HL-60 (cell line): ENCODE data around the gene TAF1C.

Source experiments
- CTCF ChIP-seq: IDR thresholded peaks from one replicate; pipeline ENCODE4 v1.5.1; 2011; ENCODE audit warnings: low read length, control low read depth, inconsistent platforms; ENCODE audit not compliant: insufficient read depth
- POLR2AphosphoS5 ChIP-seq: IDR thresholded peaks from 2 replicates; pipeline ENCODE4 v1.6.1; 2012; ENCODE audit warnings: low read depth
- TF ChIP-seq, protein P1 (sequence below): IDR thresholded peaks from 2 replicates; pipeline ENCODE4 v1.6.1; 2012; ENCODE audit warnings: low read depth; ENCODE audit not compliant: insufficient replicate concordance

DNA sequence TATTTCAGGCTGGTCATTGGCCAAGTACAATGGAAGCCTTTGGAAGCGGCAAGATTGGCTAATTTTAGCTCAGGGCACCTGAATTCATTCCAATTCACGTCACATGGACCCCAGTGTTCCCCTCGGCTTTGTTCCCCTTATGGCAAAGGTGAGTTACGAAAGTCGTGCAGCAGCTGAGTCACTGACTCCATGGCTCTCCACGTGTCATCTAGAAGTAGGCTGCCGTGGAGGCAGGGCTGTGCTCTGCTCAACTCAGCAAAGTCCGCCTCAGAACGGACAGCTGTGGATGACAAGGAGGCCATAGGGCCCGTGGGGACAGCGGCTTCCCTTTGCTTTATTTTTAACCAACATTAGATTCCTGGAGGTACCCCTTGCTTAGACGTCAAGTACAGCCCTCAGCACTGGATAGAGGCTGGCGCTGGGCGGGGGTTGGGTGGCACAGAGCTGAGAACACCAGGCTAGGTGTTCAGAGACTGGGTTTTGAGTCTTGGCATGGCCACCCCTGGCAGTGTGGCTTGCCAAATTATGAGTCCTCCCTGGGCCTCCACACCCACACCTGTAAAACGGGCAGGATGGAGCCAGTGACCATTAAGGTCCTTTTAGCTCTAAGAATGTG, 27.7 kb upstream of the TAF1C start:
- TF ChIP-seq CTCF (no peak), POLR2AphosphoS5 (no peak)
- TF ChIP-seq, protein P1, sequence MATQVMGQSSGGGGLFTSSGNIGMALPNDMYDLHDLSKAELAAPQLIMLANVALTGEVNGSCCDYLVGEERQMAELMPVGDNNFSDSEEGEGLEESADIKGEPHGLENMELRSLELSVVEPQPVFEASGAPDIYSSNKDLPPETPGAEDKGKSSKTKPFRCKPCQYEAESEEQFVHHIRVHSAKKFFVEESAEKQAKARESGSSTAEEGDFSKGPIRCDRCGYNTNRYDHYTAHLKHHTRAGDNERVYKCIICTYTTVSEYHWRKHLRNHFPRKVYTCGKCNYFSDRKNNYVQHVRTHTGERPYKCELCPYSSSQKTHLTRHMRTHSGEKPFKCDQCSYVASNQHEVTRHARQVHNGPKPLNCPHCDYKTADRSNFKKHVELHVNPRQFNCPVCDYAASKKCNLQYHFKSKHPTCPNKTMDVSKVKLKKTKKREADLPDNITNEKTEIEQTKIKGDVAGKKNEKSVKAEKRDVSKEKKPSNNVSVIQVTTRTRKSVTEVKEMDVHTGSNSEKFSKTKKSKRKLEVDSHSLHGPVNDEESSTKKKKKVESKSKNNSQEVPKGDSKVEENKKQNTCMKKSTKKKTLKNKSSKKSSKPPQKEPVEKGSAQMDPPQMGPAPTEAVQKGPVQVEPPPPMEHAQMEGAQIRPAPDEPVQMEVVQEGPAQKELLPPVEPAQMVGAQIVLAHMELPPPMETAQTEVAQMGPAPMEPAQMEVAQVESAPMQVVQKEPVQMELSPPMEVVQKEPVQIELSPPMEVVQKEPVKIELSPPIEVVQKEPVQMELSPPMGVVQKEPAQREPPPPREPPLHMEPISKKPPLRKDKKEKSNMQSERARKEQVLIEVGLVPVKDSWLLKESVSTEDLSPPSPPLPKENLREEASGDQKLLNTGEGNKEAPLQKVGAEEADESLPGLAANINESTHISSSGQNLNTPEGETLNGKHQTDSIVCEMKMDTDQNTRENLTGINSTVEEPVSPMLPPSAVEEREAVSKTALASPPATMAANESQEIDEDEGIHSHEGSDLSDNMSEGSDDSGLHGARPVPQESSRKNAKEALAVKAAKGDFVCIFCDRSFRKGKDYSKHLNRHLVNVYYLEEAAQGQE = no peak
